ENCODE measurements around the gene GPRIN2.

DNA sequence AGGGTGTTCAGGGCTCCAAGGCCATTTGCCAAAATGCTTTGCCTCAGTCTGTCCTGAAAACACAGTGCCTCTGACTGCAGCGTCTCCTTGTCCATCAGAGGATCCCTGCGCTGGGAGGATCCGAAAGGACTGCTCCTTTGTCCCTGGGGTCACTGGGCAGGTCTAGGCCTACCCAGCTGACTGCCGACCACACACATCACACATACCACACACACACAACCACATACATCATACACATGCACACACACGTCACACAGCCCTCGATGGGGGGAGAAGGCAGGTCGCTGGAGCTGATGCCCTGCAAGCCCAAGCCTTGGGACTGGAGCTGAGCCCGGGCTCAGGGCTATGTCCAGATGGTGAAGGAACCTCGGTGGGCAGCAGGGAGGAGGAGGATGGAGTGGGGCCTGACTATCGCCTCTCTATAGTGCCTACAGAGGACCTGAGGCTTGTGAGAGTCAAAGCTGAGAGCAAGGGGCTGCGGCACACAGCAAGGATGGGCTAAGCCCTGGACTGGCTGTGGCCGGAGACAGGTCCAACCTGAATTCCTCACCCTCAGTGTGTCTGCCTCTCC, 29.1 kb downstream of the GPRIN2 start:
- TF ChIP-seq CTCF (IDR thresholded peaks at IDR 0.05; ENCODE audit: low read depth, low read length, missing input control), result no peak
- TF ChIP-seq TAF1 (conservative IDR thresholded peaks at IDR 0.05), result no peak
- no peak for TF ChIP-seq SP1 (IDR thresholded peaks at IDR 0.05)

All from liver (tissue), 3 donors.